ENCODE measurements around the gene SLCO4A1. TPM values are rescaled to one million over a fixed set of nuclear protein-coding genes. Genes with fewer than 3 reads are reported as not detected.

Gene SLCO4A1
- polyA plus RNA-seq, 10 donors, result 0.37 to 1.2 (median 0.65) TPM

- peak in 1 of 3 donors; percentile 56 for DNase-seq
These were observed 9.2 kb downstream of the SLCO4A1 start for GRCh38 chr20:62651285-62652021.

GRCh38 chr20:62652041-62652893 lies 10.0 kb downstream of the SLCO4A1 start:
- peak; percentile 92 to 99 (median 96) for DNase-seq

- no peak for DNase-seq
These were observed 10.6 kb downstream of the SLCO4A1 start for GRCh38 chr20:62652894-62653305.

- no peak for DNase-seq
These were observed 11.1 kb downstream of the SLCO4A1 start for GRCh38 chr20:62653373-62653772.

- DNase-seq, result no peak
These were observed 11.8 kb downstream of the SLCO4A1 start for GRCh38 chr20:62653951-62654685.

- DNase-seq, result no peak
These were observed 13.2 kb downstream of the SLCO4A1 start for GRCh38 chr20:62655282-62656196.

- DNase-seq, result no peak
These were observed 14.1 kb downstream of the SLCO4A1 start for GRCh38 chr20:62656197-62656918.

- DNase-seq, result no peak
These were observed 14.8 kb downstream of the SLCO4A1 start for GRCh38 chr20:62656919-62657588.

GRCh38 chr20:62657589-62657942 lies 15.3 kb downstream of the SLCO4A1 start:
- no peak for DNase-seq

GRCh38 chr20:62657956-62658355 lies 15.7 kb downstream of the SLCO4A1 start:
- no peak for DNase-seq

- DNase-seq, result no peak
These were observed 16.4 kb downstream of the SLCO4A1 start for GRCh38 chr20:62658593-62659178.

- DNase-seq, result no peak
These were observed 17.4 kb downstream of the SLCO4A1 start for GRCh38 chr20:62659488-62660239.

- no peak for DNase-seq
These were observed 17.9 kb downstream of the SLCO4A1 start for GRCh38 chr20:62660240-62660615.

- DNase-seq, result no peak
These were observed 18.5 kb downstream of the SLCO4A1 start for GRCh38 chr20:62660768-62661167.

GRCh38 chr20:62661647-62662046 lies 19.3 kb downstream of the SLCO4A1 start:
- no peak for DNase-seq

GRCh38 chr20:62662422-62662821 lies 20.1 kb downstream of the SLCO4A1 start:
- DNase-seq, result no peak

- peak in 1 of 3 donors; percentile 42 for DNase-seq
These were observed 21.1 kb downstream of the SLCO4A1 start for GRCh38 chr20:62663145-62664018.

Measured in muscle of back (tissue), 11 donors.